ENCODE data around the gene DTNB.

DTNB gene

GRCh38 chr2:25374827-25375226 is 298.6 kb downstream of the DTNB start:
- no peaks in the 10 kb centered on the region for H3K36me3 ChIP-seq
- peaks cover 62% of the 10 kb centered on the region for H3K4me1 ChIP-seq
- no peak overlapping the region for H3K27ac ChIP-seq
- H3K27me3 ChIP-seq: no peaks in the 10 kb centered on the region; the same call in 1 of the 2 replicates
- H3K9me3 ChIP-seq: peaks cover 15% of the 10 kb centered on the region
- H3K4me3 ChIP-seq: no peak overlapping the region
- H4K20me1 ChIP-seq: no peaks in the 10 kb centered on the region
- TF ChIP-seq Cebpa-rat (IDR thresholded peaks at IDR 0.05): no peak
- no peak overlapping the region for H3K4me2 ChIP-seq
- no peak overlapping the region for H3K9ac ChIP-seq

GRCh38 chr2:25374411-25374810 is 299.0 kb downstream of the DTNB start:
- Histone ChIP-seq H3K27ac (no peak overlapping the region), H3K9me3 (peaks cover 13% of the 10 kb centered on the region), H3K36me3 (no peaks in the 10 kb centered on the region), H3K27me3 (no peaks in the 10 kb centered on the region; the same call in 1 of the 2 replicates), H3K4me2 (no peak overlapping the region), H3K4me3 (no peak overlapping the region), H3K9ac (no peak overlapping the region), H3K4me1 (peaks cover 58% of the 10 kb centered on the region), H4K20me1 (no peaks in the 10 kb centered on the region)
- no peak for TF ChIP-seq Cebpa-rat (IDR thresholded peaks at IDR 0.05)

GRCh38 chr2:25373269-25373981 is 300.0 kb downstream of the DTNB start:
- Histone ChIP-seq H3K4me1 (peaks cover 48% of the 10 kb centered on the region), H3K9ac (peak overlapping the region; percentile 15; the same call in 1 of the 2 replicates), H4K20me1 (no peaks in the 10 kb centered on the region), H3K27me3 (no peaks in the 10 kb centered on the region; the same call in 1 of the 2 replicates), H3K36me3 (no peaks in the 10 kb centered on the region), H3K9me3 (peaks cover 4% of the 10 kb centered on the region; the same call in 1 of the 2 replicates), H3K4me2 (peak overlapping the region; percentile 64), H3K4me3 (no peak overlapping the region), H3K27ac (peak overlapping the region; percentile 7)
- no peak for TF ChIP-seq Cebpa-rat (IDR thresholded peaks at IDR 0.05)

- Histone ChIP-seq H3K4me1 (peaks cover 40% of the 10 kb centered on the region), H3K9ac (0 out of 2 replicates have a peak overlapping the region, but pooled peaks have one; percentile 19), H4K20me1 (no peaks in the 10 kb centered on the region), H3K4me3 (no peak overlapping the region), H3K4me2 (peak overlapping the region; percentile 64), H3K27ac (peak overlapping the region; percentile 7), H3K27me3 (no peaks in the 10 kb centered on the region; the same call in 1 of the 2 replicates), H3K36me3 (no peaks in the 10 kb centered on the region), H3K9me3 (no peaks in the 10 kb centered on the region)
- TF ChIP-seq Cebpa-rat (IDR thresholded peaks at IDR 0.05): no peak
Observed at GRCh38 chr2:25372405-25373268, 300.7 kb downstream of the DTNB start.

GRCh38 chr2:25371253-25372241 is 301.8 kb downstream of the DTNB start:
- no peaks in the 10 kb centered on the region for H4K20me1 ChIP-seq
- no peak for TF ChIP-seq Cebpa-rat (IDR thresholded peaks at IDR 0.05)
- no peak overlapping the region for H3K4me3 ChIP-seq
- H3K27ac ChIP-seq: no peak overlapping the region
- peaks cover 29% of the 10 kb centered on the region for H3K4me1 ChIP-seq
- no peak overlapping the region for H3K4me2 ChIP-seq
- no peak overlapping the region for H3K9ac ChIP-seq
- H3K27me3 ChIP-seq: no peaks in the 10 kb centered on the region; the same call in 1 of the 2 replicates
- H3K36me3 ChIP-seq: no peaks in the 10 kb centered on the region
- H3K9me3 ChIP-seq: no peaks in the 10 kb centered on the region

GRCh38 chr2:25369876-25370275 is 303.5 kb downstream of the DTNB start:
- peaks cover 20% of the 10 kb centered on the region for H3K4me1 ChIP-seq

GRCh38 chr2:25369439-25369838 is 303.9 kb downstream of the DTNB start:
- Histone ChIP-seq H3K27me3 (no peaks in the 10 kb centered on the region), H3K4me2 (no peak overlapping the region), H3K36me3 (no peaks in the 10 kb centered on the region), H3K4me1 (peaks cover 20% of the 10 kb centered on the region), H4K20me1 (no peaks in the 10 kb centered on the region), H3K27ac (no peak overlapping the region), H3K9ac (no peak overlapping the region), H3K9me3 (no peaks in the 10 kb centered on the region), H3K4me3 (no peak overlapping the region)
- TF ChIP-seq Cebpa-rat (IDR thresholded peaks at IDR 0.05): no peak

More at GRCh38 chr2:25369876-25370275, 303.5 kb downstream of the DTNB start:
- no peak overlapping the region for H3K9ac ChIP-seq
- H3K4me2 ChIP-seq: no peak overlapping the region
- H3K4me3 ChIP-seq: no peak overlapping the region
- H3K27ac ChIP-seq: no peak overlapping the region
- no peaks in the 10 kb centered on the region for H4K20me1 ChIP-seq
- no peak for TF ChIP-seq Cebpa-rat (IDR thresholded peaks at IDR 0.05)
- H3K27me3 ChIP-seq: no peaks in the 10 kb centered on the region
- H3K9me3 ChIP-seq: no peaks in the 10 kb centered on the region
- no peaks in the 10 kb centered on the region for H3K36me3 ChIP-seq

GRCh38 chr2:25368660-25369059 is 304.7 kb downstream of the DTNB start:
- no peaks in the 10 kb centered on the region for H3K27me3 ChIP-seq
- no peak overlapping the region for H3K9ac ChIP-seq
- no peak for TF ChIP-seq Cebpa-rat (IDR thresholded peaks at IDR 0.05)

GRCh38 chr2:25367296-25367695 is 306.1 kb downstream of the DTNB start:
- TF ChIP-seq Cebpa-rat (IDR thresholded peaks at IDR 0.05): no peak
- Histone ChIP-seq H3K9me3 (no peaks in the 10 kb centered on the region), H3K4me3 (no peak overlapping the region), H3K4me2 (no peak overlapping the region), H3K27ac (no peak overlapping the region), H3K4me1 (peaks cover 16% of the 10 kb centered on the region), H3K9ac (no peak overlapping the region), H3K27me3 (no peaks in the 10 kb centered on the region), H3K36me3 (no peaks in the 10 kb centered on the region), H4K20me1 (no peaks in the 10 kb centered on the region)

More at GRCh38 chr2:25368660-25369059, 304.7 kb downstream of the DTNB start:
- Histone ChIP-seq H3K4me1 (peaks cover 16% of the 10 kb centered on the region), H3K36me3 (no peaks in the 10 kb centered on the region), H4K20me1 (no peaks in the 10 kb centered on the region), H3K4me3 (no peak overlapping the region), H3K9me3 (no peaks in the 10 kb centered on the region), H3K27ac (no peak overlapping the region), H3K4me2 (no peak overlapping the region)

Data from BLaER1 (cell line).